Measurements from ENCODE around the gene LNX1.

Gene LNX1

DNA sequence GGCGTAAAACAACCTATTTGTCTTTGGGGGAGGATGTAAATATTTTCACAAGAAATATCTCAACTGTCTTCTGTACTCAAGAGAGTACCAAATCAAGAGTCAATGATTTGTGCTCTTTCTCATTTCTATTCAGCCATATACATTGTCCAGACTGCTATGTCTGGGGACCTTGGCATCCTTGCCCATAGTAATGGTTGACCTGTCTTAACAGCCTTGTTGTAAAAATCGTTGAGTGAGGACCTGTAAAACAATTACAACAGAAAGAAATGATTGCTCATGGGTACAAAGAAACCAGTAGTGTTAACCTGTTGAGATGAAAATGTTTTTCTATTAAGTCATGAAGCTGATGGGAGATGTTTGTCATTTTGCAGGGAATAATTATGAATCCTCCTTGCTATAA, 56.6 kb downstream of the LNX1 start:
- no peak for DNase-seq (ENCODE audit: low spot score)

DNA sequence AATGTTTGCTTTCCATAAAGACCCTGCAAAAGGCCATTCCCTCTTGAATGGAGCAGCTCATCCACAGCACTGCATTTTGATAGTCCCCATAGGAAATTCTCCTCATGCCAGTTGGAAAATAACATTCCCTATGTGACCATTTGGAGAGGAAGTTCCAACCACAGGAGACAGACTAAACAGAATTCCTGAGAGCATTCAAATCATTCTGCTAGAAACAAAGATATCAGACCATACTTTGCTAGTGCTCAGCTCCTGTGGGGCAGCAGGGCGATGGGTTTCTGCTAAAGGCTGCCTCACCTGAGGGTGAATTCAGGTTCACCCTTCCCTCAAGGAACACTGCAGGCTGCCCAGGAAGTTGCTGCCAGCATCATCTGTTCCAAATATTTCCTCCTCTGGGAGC, 58.8 kb downstream of the LNX1 start:
- no peak for DNase-seq (ENCODE audit: low spot score)

DNA sequence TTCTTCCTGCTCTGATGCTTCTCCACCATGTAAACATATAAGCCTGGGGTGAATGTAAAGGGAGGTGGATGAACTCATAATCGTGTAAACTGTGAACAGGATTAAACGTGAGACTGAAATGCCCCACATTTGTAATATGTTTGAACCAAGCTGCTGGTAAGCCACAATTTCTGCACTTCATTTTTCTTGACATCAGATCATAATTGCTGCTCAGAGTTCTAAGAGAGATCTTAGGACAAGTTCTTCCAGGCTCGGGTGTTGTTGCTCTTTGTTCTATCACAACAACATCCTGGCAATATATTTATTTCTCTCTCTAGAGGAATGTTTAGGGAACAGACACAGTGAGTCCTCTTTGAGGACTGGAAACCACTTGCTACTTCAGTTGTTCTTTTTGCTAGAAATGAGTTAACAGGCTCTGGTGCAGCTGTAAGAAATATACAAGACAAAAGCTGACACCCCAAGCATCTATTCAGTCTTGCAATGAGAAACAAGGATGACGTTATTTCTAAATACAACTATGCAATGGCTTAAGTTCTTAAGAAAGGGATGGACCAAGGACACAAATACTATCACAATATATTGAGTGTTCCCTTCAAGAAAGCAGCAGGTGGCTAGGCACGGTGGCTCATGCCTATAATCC, 59.6 kb downstream of the LNX1 start:
- no peak for DNase-seq (ENCODE audit: low spot score)

- no peak for DNase-seq (ENCODE audit: low spot score)
Observed at GRCh38 chr4:53529025-53529424, 62.3 kb downstream of the LNX1 start.

DNA sequence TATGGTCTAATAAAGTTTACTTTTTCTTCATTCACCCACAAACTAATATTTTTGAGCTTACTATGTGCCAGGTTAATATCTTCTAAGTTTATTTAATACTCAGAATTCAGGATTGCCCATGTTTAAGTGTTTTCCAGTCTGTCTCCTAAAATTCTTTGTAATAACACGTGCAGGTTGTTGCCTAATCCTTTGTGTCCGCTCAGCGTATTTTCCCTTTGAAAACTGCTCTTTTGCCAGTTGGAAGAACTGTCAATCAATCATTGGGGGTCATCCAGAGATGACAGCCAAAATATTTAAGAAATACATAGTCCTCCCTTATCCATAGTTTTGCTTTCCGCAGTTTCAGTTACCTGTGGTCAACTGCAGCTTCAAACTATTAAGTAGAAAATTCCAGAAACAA, 63.4 kb downstream of the LNX1 start:
- no peak for DNase-seq (ENCODE audit: low spot score)

DNA sequence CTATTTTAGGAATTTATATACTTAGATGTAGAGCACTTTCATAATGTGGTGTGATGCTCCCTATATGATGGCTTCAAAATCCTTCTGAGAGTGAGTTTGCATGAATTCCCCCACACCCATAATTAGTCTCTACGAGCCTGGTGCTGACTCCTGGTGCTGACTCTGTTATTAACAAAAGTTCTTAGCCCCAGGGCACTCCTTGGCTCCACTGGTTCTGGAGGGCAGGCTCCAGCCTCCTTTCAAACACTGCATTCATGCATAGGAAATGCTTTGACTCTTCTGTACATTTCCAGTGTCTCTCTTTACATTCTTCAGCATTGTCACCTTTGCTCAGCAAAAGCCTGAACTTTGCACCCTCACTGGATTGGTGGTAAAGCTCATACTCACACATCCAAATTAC, 64.0 kb downstream of the LNX1 start:
- DNase-seq (ENCODE audit: low spot score), result no peak

GRCh38 chr4:53522334-53522733, 69.0 kb downstream of the LNX1 start:
- no peak for DNase-seq (ENCODE audit: low spot score)

DNA sequence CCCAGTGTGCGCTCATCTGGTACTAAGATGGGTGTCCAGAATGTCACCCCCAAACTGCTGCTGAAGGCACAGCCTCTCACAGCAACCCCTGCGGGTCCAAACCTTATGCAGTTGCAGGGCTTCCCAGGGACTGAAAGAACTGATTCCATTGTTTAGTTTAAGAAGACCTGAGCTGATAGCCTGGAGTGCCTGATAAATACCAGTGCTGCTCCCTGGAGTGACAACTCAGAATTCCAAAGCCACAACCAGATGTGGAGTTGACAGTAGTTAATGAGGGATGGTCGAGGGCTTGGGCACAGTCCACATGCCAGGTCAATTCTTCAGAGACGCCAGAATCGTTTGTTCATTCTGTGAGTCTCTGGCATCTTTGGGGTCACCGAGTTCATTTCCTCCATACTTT, 71.2 kb downstream of the LNX1 start:
- DNase-seq (ENCODE audit: low spot score), result no peak

DNA sequence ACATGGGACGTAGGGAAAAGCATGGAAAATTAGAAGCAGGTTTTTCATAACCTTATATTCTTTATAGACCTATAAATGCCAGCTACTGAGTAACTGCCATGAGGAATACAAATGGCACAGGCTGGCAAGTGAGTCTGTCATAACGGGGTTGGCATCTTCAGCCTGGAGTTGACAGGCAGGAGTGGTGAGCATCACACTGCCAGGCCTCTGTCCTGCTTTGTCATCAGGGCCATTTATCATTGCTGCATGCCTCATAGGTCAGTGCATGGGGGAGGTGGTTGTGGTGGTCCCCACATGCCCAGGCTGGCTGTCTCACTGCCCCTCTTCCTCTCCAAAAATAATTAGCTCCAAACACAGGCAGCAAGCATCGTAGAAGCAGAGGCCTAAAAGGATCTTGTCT, 72.5 kb downstream of the LNX1 start:
- no peak for DNase-seq (ENCODE audit: low spot score)

DNA sequence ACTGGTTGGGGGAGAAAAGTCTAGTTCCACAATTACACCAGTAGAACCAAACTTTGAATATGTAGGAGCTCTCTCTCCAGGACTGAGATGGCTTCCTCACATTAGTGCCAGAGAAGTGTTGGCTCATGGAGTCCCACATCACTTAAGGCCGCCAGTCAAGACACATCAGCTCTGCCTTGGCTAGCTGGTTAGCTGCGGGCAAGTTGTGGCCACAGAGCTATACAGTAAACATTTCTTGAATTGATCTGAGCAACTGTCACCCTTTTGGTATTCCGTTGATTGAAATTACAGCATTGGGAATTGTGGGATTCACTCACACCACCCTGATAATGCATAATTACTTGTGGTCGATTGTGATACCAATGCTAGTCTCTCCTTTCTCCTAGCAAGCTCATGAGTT, 76.2 kb downstream of the LNX1 start:
- no peak for DNase-seq (ENCODE audit: low spot score)

DNA sequence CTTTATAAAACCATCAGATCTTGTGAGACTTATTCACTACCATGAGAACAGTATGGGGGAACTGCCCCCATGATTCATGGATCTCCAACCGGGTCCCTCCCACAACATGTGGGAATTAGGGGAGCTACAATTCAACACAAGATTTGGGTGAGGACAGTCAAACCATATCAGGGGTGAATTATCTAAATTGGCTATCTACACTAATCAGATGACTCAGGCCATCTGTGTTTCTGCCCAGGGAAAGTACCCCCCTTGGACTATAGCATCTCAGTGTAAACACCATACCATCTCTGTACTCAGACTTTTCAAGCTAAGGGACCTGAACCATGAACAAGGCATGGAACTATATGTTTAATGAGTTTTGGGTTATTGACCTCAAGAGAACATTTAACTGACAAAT, 76.8 kb downstream of the LNX1 start:
- DNase-seq (ENCODE audit: low spot score), result no peak

DNA sequence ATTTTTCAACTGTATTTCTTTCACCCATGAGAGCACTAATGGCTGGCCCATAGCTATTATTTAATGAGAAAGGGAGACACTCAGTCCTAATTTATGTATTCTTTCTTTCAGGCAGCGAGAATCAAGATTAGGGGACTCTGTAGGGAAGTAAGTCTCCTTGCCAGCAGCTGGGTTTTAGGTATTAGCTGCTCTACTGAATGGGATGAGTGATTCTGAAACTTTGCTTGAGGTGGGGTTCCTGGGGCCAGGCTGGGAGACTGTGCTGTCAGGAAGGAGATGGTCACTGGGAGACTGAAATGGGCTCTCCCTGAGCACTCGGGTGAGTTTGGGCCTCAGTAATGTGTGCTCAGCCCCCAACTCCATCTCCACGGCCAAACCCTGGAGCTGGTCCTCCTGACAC, 78.7 kb downstream of the LNX1 start:
- DNase-seq (ENCODE audit: low spot score), result no peak

DNA sequence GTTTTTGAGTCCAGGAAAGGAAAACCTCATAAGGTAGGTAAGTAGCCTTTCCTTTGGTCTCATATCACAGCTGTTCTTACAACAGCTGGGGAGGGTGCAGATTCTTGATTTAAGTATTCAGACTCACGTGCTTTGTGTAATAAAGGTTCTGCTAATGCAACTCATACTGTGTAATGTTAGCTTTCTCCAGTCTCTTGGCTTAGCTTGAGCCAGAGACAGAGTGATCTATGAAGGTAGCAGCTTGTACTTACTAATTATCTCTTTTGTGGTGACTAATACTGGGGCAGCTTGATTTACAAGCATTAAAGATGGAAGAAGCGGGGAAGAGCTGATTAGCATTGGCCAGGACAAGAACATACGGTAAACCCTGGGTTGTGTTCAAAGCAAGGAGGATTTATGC, 80.3 kb downstream of the LNX1 start:
- no peak for DNase-seq (ENCODE audit: low spot score)

- no peak for DNase-seq (ENCODE audit: low spot score)
Observed at GRCh38 chr4:53510321-53510720, 81.0 kb downstream of the LNX1 start.

GRCh38 chr4:53508446-53508845, 82.8 kb downstream of the LNX1 start:
- DNase-seq (ENCODE audit: low spot score), result no peak

- DNase-seq (ENCODE audit: low spot score), result no peak
Observed at GRCh38 chr4:53507671-53508286, 83.5 kb downstream of the LNX1 start.

- DNase-seq (ENCODE audit: low spot score), result no peak
Observed at GRCh38 chr4:53507058-53507457, 84.2 kb downstream of the LNX1 start.

- DNase-seq (ENCODE audit: low spot score), result no peak
Observed at GRCh38 chr4:53505947-53506346, 85.3 kb downstream of the LNX1 start.

DNA sequence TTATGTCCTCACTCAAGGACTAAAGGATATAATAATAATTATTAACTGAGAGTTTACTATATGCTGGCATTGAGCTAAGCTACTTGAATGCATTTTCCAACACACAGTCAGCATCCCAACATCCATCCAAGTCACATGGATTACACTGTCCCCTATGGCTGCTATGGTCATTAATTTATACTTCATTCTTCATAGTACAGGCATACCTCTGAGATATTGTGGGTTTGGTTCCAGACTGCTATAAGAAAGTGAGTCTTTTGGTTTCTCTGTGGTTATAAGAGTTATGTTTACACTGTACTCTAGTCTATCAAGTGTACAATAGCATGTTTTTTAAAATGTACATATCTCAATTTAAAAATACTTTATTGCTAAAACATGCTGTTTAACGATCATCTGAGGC, 89.2 kb downstream of the LNX1 start:
- no peak for DNase-seq (ENCODE audit: low spot score)

DNA sequence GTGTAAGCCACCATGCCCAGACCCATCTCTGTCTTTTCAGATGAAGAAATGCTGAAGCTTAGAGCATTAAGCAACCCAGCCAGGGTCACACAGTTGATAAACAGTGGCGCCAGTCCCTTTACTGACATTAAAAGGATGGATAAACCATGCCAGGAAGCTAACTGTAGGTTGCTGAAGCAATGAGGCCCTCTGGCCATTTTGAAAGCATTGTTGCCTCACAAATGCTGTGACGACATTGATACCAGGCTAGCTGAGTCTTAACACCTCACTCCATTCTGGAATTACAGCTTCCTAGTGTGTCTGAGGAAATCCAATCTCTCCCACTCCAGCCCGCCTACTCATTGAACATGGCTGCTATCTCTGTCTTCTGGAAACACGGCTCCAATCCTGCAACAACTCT, 89.7 kb downstream of the LNX1 start:
- no peak for DNase-seq (ENCODE audit: low spot score)

GRCh38 chr4:53500546-53500945, 90.7 kb downstream of the LNX1 start:
- no peak for DNase-seq (ENCODE audit: low spot score)

- DNase-seq (ENCODE audit: low spot score), result no peak
Observed at GRCh38 chr4:53499791-53500190, 91.5 kb downstream of the LNX1 start.

- no peak for DNase-seq (ENCODE audit: low spot score)
Observed at GRCh38 chr4:53498706-53499105, 92.6 kb downstream of the LNX1 start.

- DNase-seq (ENCODE audit: low spot score), result peak; percentile 57
Observed at GRCh38 chr4:53497487-53498244, 93.6 kb downstream of the LNX1 start.

All from ecto neural progenitor cell (in vitro differentiated cells).